ENCODE results near the gene NMT1. TPM values are rescaled to one million over a fixed set of nuclear protein-coding genes. Genes with fewer than 3 reads are reported as not detected.

The NMT1 gene
- polyA plus RNA-seq, 1 of the 3 experiments (the other 2 are of a cell fraction): 30.1 TPM

DNA sequence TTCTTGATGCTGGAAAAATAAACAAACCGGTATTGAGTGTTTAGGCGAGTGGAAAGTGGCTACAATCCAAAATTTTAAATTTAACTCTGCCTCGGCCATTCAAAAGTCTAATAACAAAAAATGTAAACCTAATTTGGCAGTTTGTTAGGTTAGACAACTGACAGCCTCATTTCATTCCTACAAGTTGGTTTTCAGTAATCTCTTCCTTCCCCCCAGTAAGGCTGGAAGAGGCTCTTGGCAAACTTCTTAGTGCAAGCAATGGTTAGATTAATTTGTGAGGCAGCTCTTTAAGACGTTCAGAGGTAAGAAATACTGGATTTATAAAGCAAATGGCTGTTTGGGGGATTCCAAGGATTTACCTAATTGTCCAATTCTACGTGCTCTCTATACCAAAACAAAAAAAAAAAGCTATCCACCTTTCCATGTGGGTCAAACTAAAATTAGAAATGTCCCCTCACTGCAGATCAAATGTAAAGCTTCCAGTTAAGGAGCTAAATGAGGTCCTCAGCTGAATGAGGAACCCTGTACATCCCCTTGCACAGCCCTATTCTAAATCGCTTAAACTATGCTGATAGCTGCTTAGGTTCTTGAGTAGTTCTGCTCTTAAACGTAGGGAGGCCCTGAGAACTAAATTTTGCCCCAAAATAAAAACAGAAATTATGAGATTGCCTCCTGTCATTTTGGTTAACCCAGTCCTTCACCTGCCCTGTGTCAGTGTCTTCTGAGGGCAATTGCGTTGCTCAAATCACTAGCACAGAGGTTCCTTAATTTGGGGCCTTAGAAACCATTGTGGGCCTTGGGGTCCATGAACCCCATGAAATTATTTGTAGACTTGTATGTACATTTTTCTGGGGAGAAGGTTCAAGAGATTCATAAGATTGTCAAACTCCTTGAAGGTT is 90.0 kb downstream of the NMT1 start:
- Histone ChIP-seq H3K9me2 (no peaks in the 10 kb centered on the region), H3F3A (replicated peaks; ENCODE audit: insufficient read depth) (peaks cover 59% of the 10 kb centered on the region), H3K4me1 (ENCODE audit: control insufficient read depth in 1 of 2, insufficient read depth in 2 of 2, low read depth in 1 of 2, low read length in 1 of 2) (peaks cover 17 to 23% of the 10 kb centered on the region in 2 experiments; a peak in 3 of 4 replicates), H3K27me3 (ENCODE audit: insufficient read depth) (no peaks in the 10 kb centered on the region), H3K27ac (ENCODE audit: low read depth in 2 of 2, low read length in 1 of 2) (peak overlapping the region; percentile 35 to 81; a peak in 3 of 4 replicates), H3K4me2 (peak overlapping the region; percentile 98), H3K9ac (peak overlapping the region; percentile 82), H4K20me1 (ENCODE audit: insufficient read depth) (peaks cover 28% of the 10 kb centered on the region), H2AFZ (ENCODE audit: low read depth) (no peak overlapping the region), H3K4me3 (ENCODE audit: low read depth in 2 of 2, low read length in 1 of 2) (peak overlapping the region; percentile 85 to 99), H3K36me3 (replicated peaks in 1 of 2; ENCODE audit: control insufficient read depth in 1 of 2, insufficient read depth in 2 of 2, low read length in 1 of 2) (peaks cover 0 to 15% of the 10 kb centered on the region in 2 experiments), H3K79me2 (ENCODE audit: insufficient read depth) (peaks cover 82% of the 10 kb centered on the region), H3K9me3 (no peaks in the 10 kb centered on the region)
- 45% methylated on average over 8 of the region's 8 CpGs for WGBS (ENCODE audit: low lambda C conversion rate)
- no peak for TF ChIP-seq FOXM1 (IDR thresholded peaks at IDR 0.05; ENCODE audit: low read depth)
- TF ChIP-seq USF2 (IDR thresholded peaks at IDR 0.05; ENCODE audit: borderline replicate concordance, low read depth, low read length): no peak
- TF ChIP-seq JUND (IDR thresholded peaks at IDR 0.05): no peak
- TF ChIP-seq, protein P1, sequence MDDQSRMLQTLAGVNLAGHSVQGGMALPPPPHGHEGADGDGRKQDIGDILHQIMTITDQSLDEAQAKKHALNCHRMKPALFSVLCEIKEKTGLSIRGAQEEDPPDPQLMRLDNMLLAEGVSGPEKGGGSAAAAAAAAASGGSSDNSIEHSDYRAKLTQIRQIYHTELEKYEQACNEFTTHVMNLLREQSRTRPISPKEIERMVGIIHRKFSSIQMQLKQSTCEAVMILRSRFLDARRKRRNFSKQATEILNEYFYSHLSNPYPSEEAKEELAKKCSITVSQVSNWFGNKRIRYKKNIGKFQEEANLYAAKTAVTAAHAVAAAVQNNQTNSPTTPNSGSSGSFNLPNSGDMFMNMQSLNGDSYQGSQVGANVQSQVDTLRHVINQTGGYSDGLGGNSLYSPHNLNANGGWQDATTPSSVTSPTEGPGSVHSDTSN (IDR thresholded peaks at IDR 0.05): no peak
- no peak for TF ChIP-seq MEF2A (IDR thresholded peaks at IDR 0.05; ENCODE audit: borderline replicate concordance, low read depth)
- no peak for TF ChIP-seq TCF12 (IDR thresholded peaks at IDR 0.05)
- TF ChIP-seq RFX5 (IDR thresholded peaks at IDR 0.05; ENCODE audit: low read length): no peak
- no peak for TF ChIP-seq SIN3A (IDR thresholded peaks at IDR 0.05; ENCODE audit: borderline replicate concordance, low read depth, low read length)
- no peak for TF ChIP-seq RXRA (IDR thresholded peaks at IDR 0.05; ENCODE audit: borderline replicate concordance, low read depth)
- no peak for TF ChIP-seq SMC3 (IDR thresholded peaks at IDR 0.05; ENCODE audit: low read depth, low read length)
- no peak for TF ChIP-seq MXI1 (IDR thresholded peaks at IDR 0.05; ENCODE audit: low read depth, low read length)
- TF ChIP-seq CHD2 (IDR thresholded peaks at IDR 0.05; ENCODE audit: low read length, partially characterized antibody): no peak
- ChIA-PET CTCF (interaction anchor here (0.8 to 10.6 kb wide), 19 partner anchors 9 to 244 kb away, joined by 3 to 209 read pairs (median 5); partner anchors contain the start of genes ACBD4, HEXIM2 and PLCD3), POLR2A (interaction anchor here (0.6 to 6.1 kb wide), 8 partner anchors 9 to 47 kb away, joined by 3 to 210 read pairs (median 24); partner anchors contain the start of genes ACBD4, HEXIM2 and PLCD3)
- no peak for DNase-seq

GRCh38 chr17:45155029-45155428 is 93.9 kb downstream of the NMT1 start:
- peaks cover 19% of the 10 kb centered on the region for H4K20me1 ChIP-seq (ENCODE audit: insufficient read depth)
- H3K9ac ChIP-seq: no peak overlapping the region
- H3K9me3 ChIP-seq: no peaks in the 10 kb centered on the region
- CTCF ChIA-PET: interaction anchor here (1.3 to 9.7 kb wide), 4 partner anchors 16 to 43 kb away, joined by 4 to 96 read pairs (median 8); partner anchors contain the start of gene ACBD4
- POLR2A ChIA-PET: no interaction called here
- no peak overlapping the region for H3K4me2 ChIP-seq
- no peak overlapping the region for H3K4me3 ChIP-seq (ENCODE audit: low read depth in 2 of 2, low read length in 1 of 2)
- peak overlapping the region in 1 of 2 experiments; percentile 11; a peak in 1 of 4 replicates for H3K27ac ChIP-seq (ENCODE audit: low read depth in 2 of 2, low read length in 1 of 2)
- no peaks in the 10 kb centered on the region for H3K27me3 ChIP-seq (ENCODE audit: insufficient read depth)
- TF ChIP-seq TEAD4 (IDR thresholded peaks at IDR 0.05; ENCODE audit: borderline replicate concordance, insufficient read depth) (no peak), EZH2phosphoT487 (IDR thresholded peaks at IDR 0.05; ENCODE audit: borderline replicate concordance, low read depth) (no peak), ELF1 (IDR thresholded peaks at IDR 0.05) (no peak)
- TF ChIP-seq, protein P2, sequence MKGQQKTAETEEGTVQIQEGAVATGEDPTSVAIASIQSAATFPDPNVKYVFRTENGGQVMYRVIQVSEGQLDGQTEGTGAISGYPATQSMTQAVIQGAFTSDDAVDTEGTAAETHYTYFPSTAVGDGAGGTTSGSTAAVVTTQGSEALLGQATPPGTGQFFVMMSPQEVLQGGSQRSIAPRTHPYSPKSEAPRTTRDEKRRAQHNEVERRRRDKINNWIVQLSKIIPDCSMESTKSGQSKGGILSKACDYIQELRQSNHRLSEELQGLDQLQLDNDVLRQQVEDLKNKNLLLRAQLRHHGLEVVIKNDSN (IDR thresholded peaks at IDR 0.05; ENCODE audit: borderline replicate concordance, low read depth): no peak
- WGBS (ENCODE audit: low lambda C conversion rate): 93% methylated on average over 4 of the region's 4 CpGs
- H3K36me3 ChIP-seq (replicated peaks in 1 of 2; ENCODE audit: control insufficient read depth in 1 of 2, insufficient read depth in 2 of 2, low read length in 1 of 2): peaks cover 0 to 22% of the 10 kb centered on the region in 2 experiments
- DNase-seq: no peak
- peaks cover 55% of the 10 kb centered on the region for H3F3A ChIP-seq (replicated peaks; ENCODE audit: insufficient read depth)
- no peak overlapping the region for H2AFZ ChIP-seq (ENCODE audit: low read depth)
- H3K4me1 ChIP-seq (ENCODE audit: control insufficient read depth in 1 of 2, insufficient read depth in 2 of 2, low read depth in 1 of 2, low read length in 1 of 2): peaks cover 15 to 22% of the 10 kb centered on the region in 2 experiments; a peak in 3 of 4 replicates
- H3K79me2 ChIP-seq (ENCODE audit: insufficient read depth): peaks cover 99% of the 10 kb centered on the region
- no peaks in the 10 kb centered on the region for H3K9me2 ChIP-seq

All from SK-N-SH (cell line).